Measurements from ENCODE around the gene LAMP1.

The LAMP1 gene

DNA sequence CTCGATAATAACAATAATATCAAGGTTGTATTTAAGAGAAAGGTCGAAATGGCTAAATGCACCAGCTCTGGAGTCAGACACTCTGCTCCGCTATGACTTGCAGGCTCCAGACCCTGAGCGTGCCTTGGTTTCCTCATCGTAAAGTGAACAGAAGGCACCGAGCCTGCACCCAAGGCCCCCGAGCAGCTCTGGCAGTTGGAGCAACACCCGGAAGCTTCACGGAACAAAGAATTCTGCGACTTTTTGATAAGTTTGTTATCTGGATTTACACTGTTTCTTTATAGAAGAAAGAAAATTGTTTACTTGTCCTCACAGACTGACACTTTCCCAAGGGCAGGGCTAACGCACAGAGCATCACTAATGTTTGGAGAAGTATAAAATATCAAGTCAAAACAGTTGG is 62.5 kb downstream of the LAMP1 start:
- Histone ChIP-seq H3K4me1 (ENCODE audit: control insufficient read depth in 1 of 2, insufficient read depth in 1 of 2, low read depth in 1 of 2, low read length in 1 of 2) (peaks cover 0 to 6% of the 10 kb centered on the region in 2 experiments), H3K4me3 (ENCODE audit: low read depth in 1 of 2, low read length in 1 of 2) (no peak overlapping the region), H3K27me3 (peaks cover 72% of the 10 kb centered on the region), H3K27ac (no peak overlapping the region), H3K9me3 (no peaks in the 10 kb centered on the region), H3K36me3 (no peaks in the 10 kb centered on the region)
- TF ChIP-seq, protein P1, sequence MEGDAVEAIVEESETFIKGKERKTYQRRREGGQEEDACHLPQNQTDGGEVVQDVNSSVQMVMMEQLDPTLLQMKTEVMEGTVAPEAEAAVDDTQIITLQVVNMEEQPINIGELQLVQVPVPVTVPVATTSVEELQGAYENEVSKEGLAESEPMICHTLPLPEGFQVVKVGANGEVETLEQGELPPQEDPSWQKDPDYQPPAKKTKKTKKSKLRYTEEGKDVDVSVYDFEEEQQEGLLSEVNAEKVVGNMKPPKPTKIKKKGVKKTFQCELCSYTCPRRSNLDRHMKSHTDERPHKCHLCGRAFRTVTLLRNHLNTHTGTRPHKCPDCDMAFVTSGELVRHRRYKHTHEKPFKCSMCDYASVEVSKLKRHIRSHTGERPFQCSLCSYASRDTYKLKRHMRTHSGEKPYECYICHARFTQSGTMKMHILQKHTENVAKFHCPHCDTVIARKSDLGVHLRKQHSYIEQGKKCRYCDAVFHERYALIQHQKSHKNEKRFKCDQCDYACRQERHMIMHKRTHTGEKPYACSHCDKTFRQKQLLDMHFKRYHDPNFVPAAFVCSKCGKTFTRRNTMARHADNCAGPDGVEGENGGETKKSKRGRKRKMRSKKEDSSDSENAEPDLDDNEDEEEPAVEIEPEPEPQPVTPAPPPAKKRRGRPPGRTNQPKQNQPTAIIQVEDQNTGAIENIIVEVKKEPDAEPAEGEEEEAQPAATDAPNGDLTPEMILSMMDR (IDR thresholded peaks at IDR 0.05) = no peak

DNA sequence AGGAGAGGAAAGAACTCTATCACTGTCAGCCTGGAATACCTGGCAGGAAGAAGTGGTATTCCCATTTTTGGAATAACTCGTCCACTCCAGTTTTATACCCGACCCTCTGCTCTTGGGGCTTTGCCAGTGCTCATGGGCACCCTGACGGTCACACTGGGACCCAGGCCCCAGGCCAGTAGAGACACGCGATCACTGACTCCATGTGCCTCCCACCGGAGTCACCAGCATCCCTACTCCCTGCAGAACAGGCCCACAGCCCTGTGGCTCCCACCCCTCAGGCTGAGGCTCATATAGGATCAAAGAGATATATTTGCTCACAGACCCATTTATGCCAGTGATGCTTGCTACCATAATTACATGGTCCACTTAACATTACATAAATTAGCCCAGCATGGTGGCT is 63.4 kb downstream of the LAMP1 start:
- Histone ChIP-seq H3K27me3 (peaks cover 80% of the 10 kb centered on the region), H3K27ac (no peak overlapping the region), H3K36me3 (no peaks in the 10 kb centered on the region), H3K9me3 (no peaks in the 10 kb centered on the region), H3K4me1 (ENCODE audit: control insufficient read depth in 1 of 2, insufficient read depth in 1 of 2, low read depth in 1 of 2, low read length in 1 of 2) (peaks cover 0 to 6% of the 10 kb centered on the region in 2 experiments), H3K4me3 (ENCODE audit: low read depth in 1 of 2, low read length in 1 of 2) (no peak overlapping the region)
- TF ChIP-seq, protein P1 (IDR thresholded peaks at IDR 0.05) = no peak

DNA sequence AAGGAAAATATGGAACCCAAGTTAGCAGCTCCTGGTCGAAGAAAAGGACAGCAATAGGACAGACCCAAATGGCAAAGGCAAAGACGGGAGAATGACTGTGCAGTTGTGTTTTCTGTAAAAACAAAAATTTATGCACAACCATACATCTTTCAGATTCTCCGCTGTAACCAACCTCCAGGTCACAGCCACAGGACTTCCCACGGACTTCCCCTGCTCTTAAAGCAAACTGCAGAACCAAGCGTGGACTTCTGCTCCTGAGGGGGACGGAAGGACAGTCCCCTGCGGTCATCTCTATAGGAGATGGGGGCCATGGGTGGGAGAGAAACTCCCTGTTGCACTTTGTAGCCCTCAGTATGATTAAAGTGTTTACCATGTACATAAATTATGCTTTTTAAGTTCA is 64.4 kb downstream of the LAMP1 start:
- peaks cover 0 to 6% of the 10 kb centered on the region in 2 experiments for H3K4me1 ChIP-seq (ENCODE audit: control insufficient read depth in 1 of 2, insufficient read depth in 1 of 2, low read depth in 1 of 2, low read length in 1 of 2)
- no peaks in the 10 kb centered on the region for H3K9me3 ChIP-seq
- H3K36me3 ChIP-seq = no peaks in the 10 kb centered on the region
- peaks cover 90% of the 10 kb centered on the region for H3K27me3 ChIP-seq
- TF ChIP-seq, protein P1 (IDR thresholded peaks at IDR 0.05) = no peak
- no peak overlapping the region for H3K4me3 ChIP-seq (ENCODE audit: low read depth in 1 of 2, low read length in 1 of 2)
- no peak overlapping the region for H3K27ac ChIP-seq

DNA sequence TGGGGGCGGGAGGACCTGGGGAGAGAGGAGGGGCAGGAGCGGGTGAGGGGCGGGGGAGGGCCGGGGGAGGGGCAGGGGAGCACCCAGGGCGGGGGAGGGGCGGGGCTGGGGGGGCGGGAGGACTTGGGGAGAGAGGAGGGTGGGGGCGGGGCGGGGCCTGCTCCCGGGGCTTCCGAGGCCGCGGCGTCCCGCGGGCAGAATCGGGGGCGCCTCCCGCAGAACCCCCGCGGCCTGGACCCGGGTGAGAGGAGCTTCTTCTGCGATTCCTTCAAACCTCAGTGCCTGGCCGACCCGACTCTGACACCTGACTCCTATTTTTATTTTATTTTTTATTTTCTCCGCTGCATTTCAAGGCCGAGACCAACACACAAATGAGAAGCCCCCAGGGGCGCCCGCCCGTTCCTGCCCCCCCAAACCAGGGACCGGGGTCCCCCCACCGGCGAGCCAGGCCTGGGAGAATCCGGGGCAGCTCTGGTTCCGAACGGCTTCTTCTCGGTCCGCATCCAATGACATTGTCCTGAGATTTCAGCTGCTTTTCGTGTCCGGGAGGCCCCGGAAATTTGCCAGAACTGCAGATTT is 67.4 kb downstream of the LAMP1 start:
- TF ChIP-seq, protein P1 (IDR thresholded peaks at IDR 0.05) = no peak
- peaks cover 0 to 6% of the 10 kb centered on the region in 2 experiments for H3K4me1 ChIP-seq (ENCODE audit: control insufficient read depth in 1 of 2, insufficient read depth in 1 of 2, low read depth in 1 of 2, low read length in 1 of 2)
- H3K9me3 ChIP-seq = no peaks in the 10 kb centered on the region
- H3K27ac ChIP-seq = no peak overlapping the region
- H3K36me3 ChIP-seq = no peaks in the 10 kb centered on the region
- peaks cover 82% of the 10 kb centered on the region for H3K27me3 ChIP-seq
- H3K4me3 ChIP-seq (ENCODE audit: low read depth in 1 of 2, low read length in 1 of 2) = no peak overlapping the region

DNA sequence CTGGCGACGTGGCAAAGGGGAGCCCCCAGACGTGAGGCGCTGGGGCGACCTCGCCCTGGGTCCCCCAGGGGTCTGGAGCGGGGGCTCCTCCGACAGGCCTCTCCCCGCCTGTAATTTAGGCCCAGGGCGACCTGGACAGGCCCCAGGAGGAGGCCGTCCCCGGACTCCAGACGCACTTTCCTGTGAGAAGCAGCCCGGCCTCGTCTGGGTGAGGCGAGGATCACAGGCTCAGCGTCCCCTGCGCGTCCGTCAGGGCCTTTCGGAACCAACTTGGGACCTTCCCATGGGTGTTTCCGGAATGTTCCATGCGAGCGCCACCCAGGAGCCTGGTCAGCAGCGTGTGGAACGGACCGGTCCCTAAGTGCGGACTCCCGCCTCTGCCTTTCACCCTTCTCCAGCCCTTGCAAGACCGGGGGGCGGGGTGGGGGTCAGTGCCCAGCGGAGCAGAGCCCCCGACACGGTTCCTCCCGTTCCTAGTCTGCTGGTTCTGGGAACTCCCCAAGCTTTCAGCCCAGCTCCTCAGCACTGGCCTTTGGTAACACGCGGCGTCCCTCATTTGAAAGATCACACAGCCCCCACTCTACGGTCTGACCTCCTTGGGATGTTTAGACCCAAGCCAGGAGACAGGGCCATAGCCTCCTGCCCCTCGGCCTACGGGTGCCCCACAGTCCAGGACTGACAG is 68.0 kb downstream of the LAMP1 start:
- Histone ChIP-seq H3K4me3 (ENCODE audit: low read depth in 1 of 2, low read length in 1 of 2) (no peak overlapping the region), H3K27ac (no peak overlapping the region), H3K9me3 (no peaks in the 10 kb centered on the region), H3K27me3 (peaks cover 76% of the 10 kb centered on the region), H3K36me3 (no peaks in the 10 kb centered on the region), H3K4me1 (ENCODE audit: control insufficient read depth in 1 of 2, insufficient read depth in 1 of 2, low read depth in 1 of 2, low read length in 1 of 2) (peaks cover 0 to 6% of the 10 kb centered on the region in 2 experiments)
- TF ChIP-seq, protein P1 (IDR thresholded peaks at IDR 0.05) = no peak
